Measurements from ENCODE around the gene TRIM33.
"Not testable (repeated sequence)": the region's sequence is repeated elsewhere in the genome, so short reads cannot be mapped to it uniquely, and the experiment has no call there.

The TRIM33 gene

DNA sequence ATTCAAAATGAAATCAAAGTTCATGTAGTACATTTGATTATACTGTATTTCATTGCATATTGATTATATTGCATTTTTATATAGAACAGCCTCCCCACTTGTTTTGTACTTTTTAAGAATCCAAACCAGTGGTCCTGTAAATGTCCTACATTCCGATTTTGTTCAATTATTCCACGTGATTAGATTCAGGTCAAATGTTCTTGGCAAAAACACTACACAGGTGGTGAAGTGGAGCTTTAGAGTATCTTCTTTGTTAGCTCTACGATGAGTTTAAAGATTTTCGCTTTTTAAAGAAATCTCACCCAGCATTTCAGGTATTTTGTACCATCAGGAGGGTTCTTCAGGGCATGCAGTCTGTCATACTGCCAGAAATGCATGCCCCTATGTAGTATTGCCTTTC, 120.6 kb downstream of the TRIM33 start:
- no peak for DNase-seq

DNA sequence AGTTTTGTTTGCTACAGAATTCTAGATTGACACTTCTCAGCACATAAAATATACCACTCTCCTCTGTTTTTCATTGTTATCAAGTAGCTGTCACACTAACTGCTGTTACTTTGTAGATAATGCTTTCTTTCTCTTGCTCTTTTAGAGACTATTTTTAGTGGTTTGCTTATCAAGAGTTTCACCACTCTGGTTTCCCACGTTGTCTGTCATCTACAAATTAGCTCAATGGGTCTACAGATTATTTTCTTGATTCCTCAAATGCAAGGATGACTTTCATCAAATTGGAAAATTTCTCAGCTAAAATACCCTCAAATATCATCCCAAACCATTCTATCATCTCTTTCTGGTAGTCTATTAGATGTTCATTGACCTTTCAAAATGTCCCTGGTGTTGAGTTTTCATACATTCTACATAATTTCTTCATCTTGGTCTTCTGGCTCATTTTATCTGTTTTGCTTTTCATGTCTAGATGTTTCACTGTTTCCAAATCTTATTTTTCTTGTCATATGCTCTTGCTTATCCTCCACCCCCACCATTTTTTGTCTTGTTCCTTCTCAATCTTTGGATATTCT, 122.5 kb downstream of the TRIM33 start:
- no peak for DNase-seq

DNA sequence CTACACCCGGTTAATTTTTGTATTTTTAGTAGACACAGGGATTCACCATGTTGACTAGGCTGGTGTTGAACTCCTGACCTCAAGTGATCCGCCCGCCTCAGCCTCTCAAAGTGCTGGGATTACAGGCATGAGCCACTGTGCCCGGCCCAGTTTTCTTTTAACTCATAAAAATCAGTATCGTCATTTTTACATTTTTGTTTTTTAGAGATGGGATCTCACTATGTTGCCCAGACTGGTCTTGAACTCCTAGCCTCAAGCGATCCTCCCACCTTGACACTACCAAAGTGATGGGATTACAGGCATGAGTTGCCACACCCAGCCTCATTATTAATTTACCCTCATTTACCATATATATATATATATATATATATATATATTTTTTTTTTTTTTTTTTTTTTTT, 123.4 kb downstream of the TRIM33 start:
- DNase-seq: not testable (repeated sequence)

DNA sequence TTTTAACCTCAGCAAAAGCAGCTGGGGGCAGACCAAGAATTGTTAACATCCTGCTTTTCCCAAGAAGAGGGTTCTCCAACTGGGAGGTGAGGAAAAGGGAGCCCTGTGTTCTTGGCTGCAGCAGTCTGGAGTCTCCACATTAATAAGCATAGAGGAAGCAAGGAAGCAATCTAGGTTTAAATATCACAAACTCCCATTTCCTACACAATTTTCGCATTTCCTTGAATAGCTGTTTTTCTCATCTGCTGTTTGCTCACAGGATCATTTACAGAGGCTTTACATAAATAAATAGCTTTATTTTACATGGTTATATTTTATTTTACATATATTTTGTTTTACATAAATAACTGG, 124.0 kb downstream of the TRIM33 start:
- DNase-seq: no peak

DNA sequence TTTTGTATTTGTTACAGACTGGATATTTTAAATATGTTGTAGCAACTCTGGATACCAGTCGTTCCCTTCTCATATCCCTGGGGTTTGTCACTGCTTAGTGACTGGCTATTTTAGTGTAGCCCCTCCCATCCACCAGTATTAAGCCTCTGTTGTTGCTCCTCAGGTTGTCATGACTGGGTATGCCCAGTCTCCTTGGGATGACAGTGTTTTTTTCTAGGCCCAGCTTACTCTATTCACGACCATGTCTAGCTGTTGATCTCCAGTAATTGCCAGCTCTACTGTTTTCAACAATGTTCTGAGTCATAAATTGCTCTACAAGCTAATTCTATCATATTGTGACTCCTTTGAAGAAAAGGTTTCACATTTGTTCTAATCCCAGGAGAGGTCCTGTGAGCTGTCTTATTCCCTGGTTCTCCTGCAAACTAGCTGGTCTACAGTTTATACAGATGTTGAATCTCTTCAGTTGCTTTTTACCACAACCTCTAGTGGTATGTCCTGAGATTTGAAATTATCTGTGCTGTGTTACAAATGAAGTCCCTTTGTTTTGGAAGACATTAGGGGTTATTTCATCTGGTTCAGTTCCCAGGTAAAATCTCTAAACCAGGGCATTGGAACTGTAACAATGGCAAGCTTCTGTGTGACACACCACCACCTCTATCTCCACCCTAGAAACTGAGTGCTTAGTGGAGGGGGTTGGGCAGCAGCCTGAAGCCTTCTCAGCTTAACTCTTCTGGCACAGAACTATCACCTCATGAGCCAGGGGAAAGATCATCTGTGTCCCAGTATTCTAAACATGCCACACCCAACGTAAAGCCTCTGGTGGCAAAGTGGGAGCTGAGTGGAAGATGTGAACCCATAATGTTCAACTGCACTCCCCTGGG, 124.6 kb downstream of the TRIM33 start:
- DNase-seq: no peak

DNA sequence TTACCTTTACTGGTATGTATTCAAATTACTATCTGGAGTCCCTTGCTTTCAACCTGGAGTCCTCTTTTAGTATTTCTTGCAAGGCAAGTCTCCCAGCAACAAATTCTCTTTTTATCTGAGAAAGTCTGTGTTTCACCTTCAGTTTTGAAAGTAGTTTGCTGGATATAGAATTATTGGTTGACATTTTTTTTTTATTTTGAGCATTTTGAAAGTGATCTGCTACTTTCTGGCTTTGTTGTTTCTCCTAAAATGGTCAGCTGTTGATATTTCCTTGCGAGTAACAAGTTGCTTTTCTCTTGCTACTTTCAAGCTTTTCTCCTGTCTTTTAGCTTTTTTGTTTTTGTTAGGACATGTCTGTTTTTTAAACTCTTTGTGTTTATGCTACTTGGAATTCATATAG, 126.1 kb downstream of the TRIM33 start:
- DNase-seq: no peak

DNA sequence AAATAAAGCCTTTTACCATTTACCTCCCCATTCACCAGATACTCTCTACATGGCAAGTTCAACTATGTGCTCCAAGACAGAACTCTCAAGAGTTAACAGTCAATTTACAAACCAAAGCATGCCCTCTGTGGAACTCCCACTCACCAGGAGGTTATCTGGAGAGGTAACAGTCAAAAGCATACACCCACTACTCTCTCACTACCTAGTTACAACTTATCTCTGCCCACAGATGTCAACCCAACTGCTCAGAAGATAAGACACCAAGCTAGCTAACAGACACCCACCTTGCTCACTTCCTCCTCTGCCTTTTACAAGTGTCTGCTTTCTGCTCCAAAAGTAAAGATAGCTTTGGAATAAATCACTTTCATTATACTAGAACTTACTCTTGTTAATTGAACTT, 131.0 kb downstream of the TRIM33 start:
- no peak for DNase-seq

DNA sequence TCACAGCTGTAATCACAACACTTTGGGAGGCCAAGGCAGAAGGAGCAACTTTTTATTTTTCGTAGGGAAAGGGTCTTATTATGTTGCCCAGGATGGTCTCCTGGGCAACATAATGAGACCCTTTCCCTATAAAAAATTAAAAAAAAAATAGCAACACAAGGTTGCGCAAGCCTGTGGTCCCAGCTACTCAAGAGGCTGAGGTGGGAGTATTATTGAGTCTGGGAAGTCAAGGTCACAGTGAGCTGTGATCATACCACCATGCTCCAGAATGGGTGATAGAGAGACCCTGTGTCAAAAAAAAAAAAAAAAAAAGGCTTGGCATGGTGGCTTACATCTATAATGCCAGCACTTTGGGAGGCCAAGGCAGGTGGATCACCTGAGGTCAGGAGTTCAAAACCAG, 131.6 kb downstream of the TRIM33 start:
- no peak for DNase-seq

DNA sequence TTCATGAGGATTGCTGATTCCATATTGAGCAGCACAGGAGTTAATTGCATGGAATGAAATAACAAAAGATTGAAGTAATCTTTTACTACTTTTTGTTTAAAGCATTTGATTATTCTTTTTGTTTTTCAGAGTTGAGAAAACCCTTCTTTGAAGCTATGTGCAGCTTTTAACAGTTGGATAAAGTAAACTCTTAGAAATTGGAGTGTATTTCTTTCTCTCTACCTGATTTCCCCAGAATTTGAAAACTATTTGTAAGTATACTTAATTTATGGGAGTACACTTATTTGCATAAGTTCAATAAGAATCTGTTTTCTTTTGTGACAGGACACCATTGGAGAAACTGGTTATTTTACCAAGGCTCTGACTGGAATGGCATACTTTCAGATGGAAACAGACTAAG, 133.6 kb downstream of the TRIM33 start:
- no peak for DNase-seq

DNA sequence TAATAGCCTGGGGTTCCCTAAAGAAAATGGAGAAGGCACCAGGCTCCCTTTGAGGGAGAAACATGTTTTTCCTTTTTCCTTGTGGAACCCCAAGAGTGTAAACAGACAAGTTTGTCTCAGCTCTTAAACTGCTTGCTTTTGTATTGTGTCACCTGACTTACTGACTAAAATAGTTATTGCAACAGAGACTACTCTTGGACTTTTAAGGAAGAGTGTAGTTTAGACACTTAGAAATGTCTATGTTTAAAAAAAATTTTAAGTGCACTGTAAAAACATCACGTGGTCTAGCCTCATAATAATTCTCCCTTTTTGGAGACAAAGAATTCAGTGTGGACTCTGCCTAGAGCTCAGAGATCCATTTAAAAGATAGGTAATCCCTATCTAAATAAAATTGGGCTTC, 141.1 kb downstream of the TRIM33 start:
- no peak for DNase-seq

DNA sequence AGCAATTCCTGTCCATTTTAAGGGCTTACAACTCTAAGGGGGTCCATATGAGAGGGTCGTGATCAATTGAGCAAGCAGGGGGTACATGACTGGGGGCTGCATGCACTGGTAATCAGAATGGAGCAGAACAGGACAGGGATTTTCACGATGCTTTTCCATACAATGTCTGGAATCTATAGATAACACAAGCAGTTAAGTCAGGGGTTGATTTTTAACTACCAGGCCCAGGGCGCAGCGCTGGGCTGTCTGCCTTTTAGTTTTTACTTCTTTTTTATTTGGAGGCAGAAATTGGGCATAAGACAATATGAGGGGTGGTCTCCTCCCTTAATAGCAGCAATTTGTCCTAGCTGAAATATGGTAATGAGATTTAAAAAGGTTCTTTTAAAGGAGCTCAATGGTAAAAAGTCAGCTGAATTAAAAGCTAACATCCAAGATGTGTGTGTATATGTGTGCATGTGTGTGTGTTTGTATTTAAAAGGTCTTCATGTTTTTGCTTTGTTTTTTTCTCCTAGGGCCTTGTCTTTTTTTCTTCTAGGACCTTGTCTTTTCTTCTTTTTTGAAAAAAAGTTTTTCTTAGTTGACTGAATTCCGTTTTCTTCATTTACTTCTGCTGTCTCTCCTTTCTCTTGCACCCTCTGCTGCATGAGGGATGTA, 141.6 kb downstream of the TRIM33 start:
- not testable (repeated sequence) for DNase-seq

DNA sequence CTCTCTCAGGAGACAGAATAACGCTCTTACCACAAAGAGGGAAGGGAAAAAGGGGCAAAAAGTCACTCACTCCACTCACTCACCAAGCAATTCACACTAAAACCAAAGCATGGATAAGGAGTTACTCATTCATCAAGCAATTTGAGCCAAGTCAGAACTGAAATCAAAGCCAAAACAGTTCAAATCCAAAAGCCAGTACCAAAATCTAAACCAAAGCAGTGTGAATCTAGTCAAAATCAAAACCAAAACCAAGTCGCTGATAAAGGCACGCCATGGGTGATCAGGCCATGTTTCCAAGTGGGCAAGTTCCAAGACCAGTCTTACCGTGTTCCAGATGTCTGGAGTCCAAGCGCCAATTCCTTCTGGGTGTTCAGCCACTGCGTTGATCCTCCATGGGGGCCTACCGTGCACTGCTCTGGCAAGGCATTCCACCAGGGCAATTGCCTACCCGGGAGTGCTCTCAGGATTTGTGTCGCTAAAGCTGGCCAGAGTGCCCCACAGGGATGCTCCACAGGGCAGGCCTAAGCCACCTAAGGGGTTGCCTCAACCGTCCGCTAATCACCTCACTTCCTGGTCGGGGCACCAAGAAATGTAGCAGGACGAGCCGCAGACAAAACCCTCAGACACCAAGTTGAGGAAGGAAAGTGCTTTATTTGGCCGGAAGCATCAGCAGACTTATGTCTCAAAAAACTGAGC, 142.3 kb downstream of the TRIM33 start:
- DNase-seq: no peak

DNA sequence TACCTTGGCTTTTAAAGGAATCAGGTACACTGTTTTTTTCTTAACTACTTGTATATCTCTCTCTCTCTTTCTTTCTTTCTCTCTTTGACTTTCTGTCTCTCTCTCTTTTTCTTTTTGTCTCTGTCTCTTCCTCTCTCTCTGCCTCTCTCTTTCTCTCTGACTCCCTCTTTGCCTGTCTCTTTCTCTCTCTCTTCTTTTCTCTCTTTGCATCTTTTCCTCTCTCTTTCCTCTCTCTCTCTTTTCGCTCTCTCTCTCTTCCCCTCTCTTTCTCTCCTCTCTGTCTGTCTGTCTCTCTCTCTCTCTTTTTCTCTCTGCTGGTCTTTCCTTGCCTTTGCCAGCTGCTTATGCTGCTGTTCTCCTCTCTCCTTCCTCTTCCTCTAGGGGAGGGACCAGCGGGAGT, 143.2 kb downstream of the TRIM33 start:
- no peak for DNase-seq

DNA sequence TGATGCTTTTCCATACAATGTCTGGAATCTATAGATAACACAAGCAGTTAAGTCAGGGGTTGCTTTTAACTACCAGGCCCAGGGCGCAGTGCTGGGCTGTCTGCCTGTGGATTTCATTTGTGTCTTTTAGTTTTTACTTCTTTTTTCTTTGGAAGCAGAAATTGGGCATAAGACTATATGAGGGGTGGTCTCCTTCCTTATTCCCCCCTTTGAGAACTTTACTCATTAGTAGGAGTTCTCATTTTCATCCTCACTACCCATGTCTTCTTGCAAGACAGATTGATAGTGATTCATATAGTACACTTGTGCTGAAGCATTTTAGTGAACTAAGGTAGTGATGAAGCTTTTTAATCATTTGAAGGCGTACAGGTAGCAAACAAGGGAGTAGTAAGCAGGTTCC, 147.8 kb downstream of the TRIM33 start:
- DNase-seq: not testable (repeated sequence)

DNA sequence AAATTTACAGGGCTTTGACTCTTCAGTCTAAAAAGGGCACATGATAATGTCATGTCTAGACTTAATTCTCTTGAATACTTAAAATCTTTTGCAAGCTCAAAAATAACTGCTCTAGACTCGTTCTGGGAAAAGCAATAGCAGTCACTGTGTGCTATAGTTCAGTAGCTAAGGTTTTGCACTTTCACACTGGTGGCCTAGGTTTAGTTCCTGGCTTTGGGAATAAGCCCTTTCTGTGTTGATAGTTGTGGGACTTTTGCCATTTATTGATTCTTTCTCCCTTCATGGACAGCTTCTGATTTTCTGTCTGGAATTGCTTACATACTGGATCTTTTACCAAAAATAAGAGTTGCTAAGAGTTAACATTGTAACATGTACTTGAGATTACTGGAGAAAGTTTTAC, 151.2 kb downstream of the TRIM33 start:
- DNase-seq: no peak

DNA sequence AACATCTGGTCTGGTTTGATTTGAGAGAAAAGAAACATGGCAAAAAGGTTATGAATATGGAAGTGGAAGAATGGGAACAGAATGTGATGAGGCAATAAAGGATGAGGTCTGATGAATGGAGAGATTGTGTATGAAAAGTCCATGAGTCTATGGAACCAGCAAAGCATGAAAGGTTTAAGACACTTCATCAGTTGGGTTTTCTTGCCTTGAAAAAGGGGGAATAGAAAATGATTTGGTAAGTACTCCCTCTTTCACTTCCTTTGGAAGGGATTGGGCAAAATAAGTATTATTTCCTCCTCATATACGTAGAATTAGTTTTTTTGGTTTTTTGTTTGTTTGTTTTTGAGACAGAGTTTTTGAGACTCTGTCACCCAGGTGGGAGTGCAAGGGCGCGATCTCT, 155.8 kb downstream of the TRIM33 start:
- no peak for DNase-seq

DNA sequence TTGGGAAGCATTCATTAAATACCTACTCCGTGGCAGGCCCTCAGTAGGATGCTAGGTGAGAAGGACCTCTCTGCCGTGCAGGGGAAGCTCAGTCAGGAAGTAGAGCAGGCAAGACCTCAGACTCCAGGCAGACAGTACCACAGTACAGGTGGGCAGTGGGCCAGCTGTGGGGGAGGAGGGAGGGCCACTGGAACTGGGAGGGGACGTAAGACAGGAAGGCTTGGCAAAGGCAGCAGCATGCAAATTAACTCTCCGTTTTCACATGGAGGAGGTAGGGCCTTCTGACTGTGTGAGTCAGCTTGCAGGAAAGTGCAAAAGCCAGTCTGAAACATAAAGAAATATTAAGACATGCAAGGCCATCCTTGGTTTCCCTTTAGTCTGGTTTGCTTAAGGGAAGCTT, 157.7 kb downstream of the TRIM33 start:
- DNase-seq: no peak

DNA sequence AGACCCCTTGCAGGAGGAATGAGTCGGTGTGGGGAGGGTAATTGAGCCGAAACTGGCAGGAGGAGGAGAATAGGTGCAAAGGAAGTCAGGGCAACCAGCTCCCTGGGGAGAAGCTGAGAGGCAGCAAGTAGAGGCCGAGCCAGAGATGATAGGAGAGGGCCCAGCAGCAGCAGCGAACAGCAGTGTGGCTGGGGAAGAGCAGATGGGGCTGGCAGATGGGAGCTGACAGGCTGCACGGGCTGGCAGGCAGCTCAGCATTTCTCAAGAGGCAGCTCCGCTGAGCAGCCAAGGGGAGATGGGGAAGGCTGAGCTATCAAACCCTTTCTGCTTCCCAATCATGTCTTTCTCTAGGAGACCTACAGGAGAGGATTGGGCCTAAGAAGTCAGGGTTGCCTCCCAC, 158.2 kb downstream of the TRIM33 start:
- DNase-seq: no peak

DNA sequence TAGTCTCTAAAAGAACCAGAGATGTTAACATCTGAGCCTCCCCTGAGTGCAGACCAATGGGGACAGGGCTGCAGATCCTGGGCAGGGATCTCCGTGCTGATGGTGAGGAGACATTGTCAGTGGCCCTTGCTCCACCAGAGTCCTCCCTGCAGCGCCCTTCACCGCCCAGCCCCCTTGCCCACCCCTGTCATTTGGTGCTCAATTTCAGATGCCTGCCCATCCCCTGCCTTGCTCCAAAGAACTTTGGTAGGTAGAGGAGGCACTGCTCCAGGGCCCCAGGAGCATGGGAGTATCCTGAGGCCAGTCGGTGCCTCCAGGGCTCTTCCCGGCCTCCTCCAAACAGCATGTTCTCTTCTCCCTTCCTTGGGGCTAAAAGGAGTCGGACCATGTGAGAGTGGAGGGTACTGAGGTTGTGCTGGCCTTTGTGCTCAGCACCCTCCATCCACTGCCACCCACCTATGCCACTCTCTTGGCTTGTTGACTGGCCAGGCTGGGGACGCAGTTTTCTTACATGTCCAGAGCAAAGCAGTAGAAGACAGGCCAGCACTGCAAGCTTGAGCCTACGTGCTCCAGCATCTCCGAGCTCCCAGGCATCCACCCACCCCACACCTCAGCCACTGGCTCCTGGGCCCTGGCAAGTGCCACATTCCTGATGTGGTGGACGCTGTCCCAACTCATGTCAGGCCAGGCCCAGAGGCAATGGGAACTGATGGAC, 160.1 kb downstream of the TRIM33 start:
- no peak for DNase-seq

DNA sequence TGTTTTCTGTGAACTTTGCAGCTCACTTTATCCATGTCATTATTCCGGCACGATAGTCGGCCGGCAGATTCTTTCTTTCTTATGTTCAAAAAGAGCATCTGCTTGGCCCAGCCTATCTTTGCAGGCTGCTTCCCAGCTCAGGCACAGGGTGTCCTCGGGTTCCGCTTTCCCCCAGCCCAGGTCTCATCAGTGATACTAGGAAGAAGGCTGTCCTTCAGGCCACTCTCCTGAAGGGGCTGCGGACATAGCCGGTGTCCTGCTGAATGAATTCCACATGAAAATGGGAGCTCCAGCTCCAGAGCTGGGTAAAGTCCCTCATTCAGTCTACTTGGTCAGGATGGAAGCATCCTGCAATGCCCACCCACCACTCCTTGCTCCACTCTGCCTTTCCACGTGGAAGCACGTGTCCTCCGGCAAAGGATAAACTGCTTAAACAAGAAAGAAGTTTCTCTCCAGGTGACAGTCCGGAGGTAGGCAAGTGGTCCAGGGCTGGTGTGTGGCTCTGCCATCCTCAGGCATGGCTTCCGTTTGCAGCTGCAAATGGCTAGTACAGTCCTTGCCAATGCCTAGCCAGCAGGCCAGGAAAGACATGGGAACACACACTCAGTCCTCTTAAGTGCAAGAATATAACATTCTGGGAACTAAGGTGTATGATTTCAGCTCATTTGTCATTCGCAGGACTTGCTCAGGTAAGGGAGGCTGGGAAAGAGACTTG, 161.0 kb downstream of the TRIM33 start:
- no peak for DNase-seq

DNA sequence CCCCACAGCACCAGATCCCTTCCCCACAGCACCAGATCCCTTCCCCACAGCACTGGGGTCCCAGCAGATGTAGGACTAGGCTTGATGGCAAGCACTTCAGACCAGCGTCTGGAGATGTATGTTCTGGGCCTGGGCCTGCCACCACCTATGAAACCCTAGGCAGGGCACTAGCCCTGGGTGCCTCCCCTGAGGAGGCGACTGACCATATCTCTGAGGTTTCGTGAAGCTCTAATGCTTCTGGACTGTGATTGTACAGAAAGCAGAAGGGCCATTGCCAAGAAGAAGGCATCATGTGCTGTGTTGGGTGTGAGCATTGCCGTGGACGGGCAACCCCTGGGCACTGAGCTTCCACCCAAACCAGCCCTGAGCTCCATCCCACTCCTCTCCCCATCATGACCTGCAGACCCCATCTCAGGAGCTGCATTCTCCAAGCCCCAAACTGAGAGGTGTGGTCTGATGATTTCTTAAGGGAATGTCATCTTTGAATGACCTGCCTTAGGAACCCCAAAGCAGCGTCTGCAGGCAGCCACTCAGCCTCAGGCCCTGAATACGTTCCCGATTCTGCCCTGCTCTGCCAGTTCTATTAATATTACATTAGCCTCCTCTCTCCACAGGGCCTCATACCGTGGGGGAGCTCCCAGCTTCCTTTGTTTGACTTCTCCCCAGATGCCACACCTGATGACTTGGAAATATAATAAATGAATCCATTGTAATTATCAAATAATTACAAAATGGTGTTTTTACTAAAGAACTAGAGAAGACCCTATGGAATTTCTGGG, 163.4 kb downstream of the TRIM33 start:
- DNase-seq: no peak
